Activated naive CD8-positive, alpha-beta T cell treated with anti-CD3 and anti-CD28 coated beads, Interleukin-2, amount 10 ng/mL, durations not matched to agents 7 days and 5 days (primary cell): ENCODE data around the gene GPR89B. TPM values are rescaled to one million over a fixed set of nuclear protein-coding genes. Genes with fewer than 3 reads are reported as not detected.
"Not testable (repeated sequence)": the region's sequence is repeated elsewhere in the genome, so short reads cannot be mapped to it uniquely, and the experiment has no call there.

Experiments
- ATAC-seq: fragments of 150-1000 bp; cut with Tn5 transposase; one replicate; pipeline ENCODE4 v1.10.0; 2021; ENCODE audit warnings: low read depth, moderate library complexity
- POLR2A ChIA-PET: fragments of 350-600 bp; sonication (Branson Sonifier 250); formaldehyde crosslinking; loops from one replicate; lab custom pipeline; 2021; ENCODE audit warnings: antibody characterized with exemption; lab: Charles Lee
- DNase-seq: peaks from one replicate; pipeline ENCODE4 v3.0.0; 2021
- H3K27ac Mint-ChIP-seq: one replicate; pipeline ENCODE4 v1.8.0; 2022; ENCODE audit warnings: mild to moderate bottlenecking, mixed read lengths
- H3K27me3 Mint-ChIP-seq: one replicate; pipeline ENCODE4 v1.8.0; 2022; ENCODE audit warnings: mild to moderate bottlenecking, moderate library complexity, mixed read lengths
- H3K36me3 Mint-ChIP-seq: one replicate; pipeline ENCODE4 v1.8.0; 2021; ENCODE audit warnings: mild to moderate bottlenecking, mixed read lengths
- H3K4me1 Mint-ChIP-seq: one replicate; pipeline ENCODE4 v1.8.0; 2021; ENCODE audit warnings: mixed read lengths
- H3K4me3 Mint-ChIP-seq: one replicate; pipeline ENCODE4 v1.8.0; 2022; ENCODE audit warnings: mild to moderate bottlenecking, moderate library complexity, mixed read lengths
- H3K9me3 Mint-ChIP-seq: one replicate; pipeline ENCODE4 v1.8.0; 2021; ENCODE audit warnings: mixed read lengths
- total RNA-seq, 2 experiments: library from RNA; stranded (reverse); gene quantifications; one replicate each; pipeline ENCODE4 v1.2.3, GENCODE V29; 2021

The GPR89B gene
- total RNA-seq, 2 experiments from 2014 or later, result 27.1 to 32.1 TPM

DNA sequence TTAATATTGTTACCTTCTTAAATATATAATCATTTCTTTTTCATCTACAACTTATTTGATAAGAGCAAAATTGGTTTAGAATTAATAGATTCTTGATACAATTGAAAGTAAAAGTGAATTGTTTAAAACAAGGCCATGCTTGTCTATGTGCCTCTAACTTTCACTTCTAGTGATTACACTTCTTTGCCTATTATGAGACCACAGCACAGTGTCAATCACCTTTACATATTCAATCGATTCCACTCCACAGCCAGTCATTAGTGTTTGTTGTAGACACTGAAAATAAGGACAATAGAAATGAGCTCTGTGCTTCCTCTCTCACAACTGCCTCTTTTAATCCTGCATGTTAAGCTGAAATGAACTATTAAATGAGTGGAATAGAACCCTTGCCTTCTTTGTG is 36.4 kb downstream of the GPR89B start:
- ATAC-seq, H3K9me3 Mint-ChIP-seq: not testable (repeated sequence)

DNA sequence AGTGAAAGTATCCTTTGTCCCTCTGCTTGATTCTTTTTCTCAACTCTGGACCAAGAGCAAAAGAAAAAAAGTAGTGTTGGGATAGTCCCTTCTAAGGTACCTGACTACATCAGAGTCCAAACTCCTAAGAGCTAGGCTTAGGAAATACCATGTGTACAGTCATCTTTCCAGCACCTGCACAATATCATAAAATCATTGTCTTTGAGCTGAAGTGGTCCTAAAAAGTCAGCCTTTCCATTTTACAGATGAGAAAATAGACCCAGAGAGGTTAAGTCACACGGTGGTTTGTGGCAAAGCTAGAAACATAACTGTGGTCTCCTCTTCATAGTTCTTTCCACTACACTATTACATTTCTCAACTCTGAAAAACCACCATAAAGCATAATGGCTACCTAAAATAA is 38.4 kb downstream of the GPR89B start:
- H3K4me1 Mint-ChIP-seq, DNase-seq, POLR2A ChIA-PET, H3K27me3 Mint-ChIP-seq, H3K36me3 Mint-ChIP-seq, H3K4me3 Mint-ChIP-seq, H3K27ac Mint-ChIP-seq, H3K9me3 Mint-ChIP-seq: not testable (repeated sequence)
- ATAC-seq, result peak; percentile 77

More for the DNA sequence above, 36.4 kb downstream of the GPR89B start:
- H3K4me1 Mint-ChIP-seq, POLR2A ChIA-PET, DNase-seq, H3K36me3 Mint-ChIP-seq, H3K27ac Mint-ChIP-seq, H3K4me3 Mint-ChIP-seq, H3K27me3 Mint-ChIP-seq: not testable (repeated sequence)

DNA sequence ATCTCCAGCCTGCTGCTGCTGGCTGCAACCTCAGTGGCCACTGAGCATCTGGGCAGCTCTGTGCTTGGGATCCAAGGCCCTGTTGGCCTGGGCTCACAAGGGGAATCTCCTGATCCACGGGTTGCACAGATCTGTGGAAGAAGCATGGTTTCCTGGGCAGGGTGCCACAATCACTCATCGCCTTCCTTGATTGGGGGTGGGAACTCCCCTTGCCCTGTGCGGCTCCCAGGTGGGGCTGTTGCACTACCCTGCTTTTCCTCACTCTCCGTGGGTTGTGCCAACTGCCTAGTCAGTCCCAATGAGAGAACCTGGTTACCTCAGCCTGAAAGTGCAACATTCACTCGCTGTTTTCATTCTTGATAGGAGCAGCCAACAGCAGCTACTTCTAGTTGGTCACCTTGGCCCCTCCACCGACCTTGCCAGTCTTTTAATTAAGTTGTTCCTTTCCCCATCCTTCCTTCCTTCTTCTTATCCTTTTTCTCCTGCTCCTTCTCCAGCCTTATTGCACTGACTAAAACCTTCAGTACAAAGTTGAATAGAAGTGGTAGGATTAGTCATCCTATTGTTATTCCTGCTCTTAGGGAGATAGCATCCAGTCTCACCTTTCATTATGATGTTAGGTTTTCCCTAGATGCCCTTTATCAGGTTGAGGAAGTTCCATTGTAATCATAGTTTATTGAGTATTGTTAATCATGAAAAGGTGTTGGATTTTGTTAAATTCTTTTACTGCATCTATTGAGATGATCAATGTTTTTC is 50.9 kb downstream of the GPR89B start:
- H3K27me3 Mint-ChIP-seq, H3K4me3 Mint-ChIP-seq, DNase-seq, POLR2A ChIA-PET, H3K9me3 Mint-ChIP-seq, H3K4me1 Mint-ChIP-seq, H3K27ac Mint-ChIP-seq, ATAC-seq: not testable (repeated sequence)
- H3K36me3 Mint-ChIP-seq, result peaks cover 25% of the 10 kb centered on the region

DNA sequence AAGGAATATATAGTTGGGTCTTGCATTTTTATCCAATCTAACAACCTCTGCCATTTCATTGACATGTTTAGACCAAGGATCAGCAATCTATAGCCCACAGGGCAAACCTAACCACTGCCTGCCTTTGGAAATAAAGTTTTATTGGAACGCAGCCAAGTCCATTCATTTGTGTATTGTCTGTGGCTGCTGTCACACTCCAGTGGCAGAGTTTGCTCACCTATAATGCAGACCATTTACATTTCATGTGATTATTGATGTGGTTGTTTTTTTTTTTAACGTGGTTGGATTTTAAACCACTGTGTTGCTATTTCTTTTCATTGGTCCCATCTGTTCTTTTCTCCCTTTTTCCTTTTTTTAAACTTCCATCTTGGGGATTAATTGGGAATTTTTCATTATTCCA is 57.2 kb downstream of the GPR89B start:
- ATAC-seq, DNase-seq, POLR2A ChIA-PET, H3K27ac Mint-ChIP-seq, H3K4me1 Mint-ChIP-seq, H3K4me3 Mint-ChIP-seq, H3K9me3 Mint-ChIP-seq, H3K27me3 Mint-ChIP-seq: not testable (repeated sequence)
- H3K36me3 Mint-ChIP-seq, result peaks cover 22% of the 10 kb centered on the region

DNA sequence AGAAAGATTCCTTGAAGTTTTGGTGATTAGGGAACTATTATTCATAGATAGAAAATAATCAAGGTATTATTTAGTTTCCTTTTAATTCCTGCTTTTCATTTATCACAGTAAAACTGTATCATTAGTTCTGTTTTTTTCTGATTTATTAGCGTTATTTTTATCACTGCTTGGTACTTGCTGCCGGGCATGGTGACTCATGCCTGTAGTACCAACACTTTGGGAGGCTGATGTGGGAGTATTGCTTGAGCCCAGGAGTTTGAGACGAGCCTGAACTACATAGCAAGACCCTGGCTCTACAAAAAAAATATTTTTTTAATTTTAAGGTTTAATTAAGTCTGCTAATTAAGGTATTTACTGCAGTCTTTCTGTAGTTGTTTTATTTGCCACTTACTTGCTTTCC is 59.7 kb downstream of the GPR89B start:
- DNase-seq, POLR2A ChIA-PET, H3K9me3 Mint-ChIP-seq, ATAC-seq, H3K27me3 Mint-ChIP-seq, H3K4me1 Mint-ChIP-seq, H3K4me3 Mint-ChIP-seq, H3K27ac Mint-ChIP-seq: not testable (repeated sequence)
- H3K36me3 Mint-ChIP-seq, result peaks cover 20% of the 10 kb centered on the region

DNA sequence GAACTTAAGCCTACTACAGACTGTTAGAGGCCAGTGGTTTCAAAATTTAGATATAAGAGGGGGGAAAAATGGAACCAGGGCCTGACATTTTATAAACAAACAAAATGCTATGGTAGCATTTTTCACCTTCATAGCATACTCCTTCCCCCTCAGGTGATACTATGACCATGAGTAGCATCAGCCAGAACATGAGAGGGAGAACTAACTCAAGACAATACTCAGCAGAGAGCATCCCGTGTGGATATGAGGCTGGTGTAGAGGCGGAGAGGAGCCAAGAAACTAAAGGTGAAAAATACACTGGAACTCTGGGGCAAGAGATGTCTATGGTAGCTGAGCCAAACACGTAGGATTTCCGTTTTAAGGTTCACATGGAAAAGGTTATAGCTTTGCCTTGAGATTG is 64.7 kb downstream of the GPR89B start:
- Mint-ChIP-seq H3K36me3 (peaks cover 22% of the 10 kb centered on the region), H3K4me3 (peak overlapping the region; percentile 55), H3K4me1 (peaks cover 13% of the 10 kb centered on the region)
- H3K27ac Mint-ChIP-seq, DNase-seq, POLR2A ChIA-PET, H3K27me3 Mint-ChIP-seq, ATAC-seq, H3K9me3 Mint-ChIP-seq: not testable (repeated sequence)

DNA sequence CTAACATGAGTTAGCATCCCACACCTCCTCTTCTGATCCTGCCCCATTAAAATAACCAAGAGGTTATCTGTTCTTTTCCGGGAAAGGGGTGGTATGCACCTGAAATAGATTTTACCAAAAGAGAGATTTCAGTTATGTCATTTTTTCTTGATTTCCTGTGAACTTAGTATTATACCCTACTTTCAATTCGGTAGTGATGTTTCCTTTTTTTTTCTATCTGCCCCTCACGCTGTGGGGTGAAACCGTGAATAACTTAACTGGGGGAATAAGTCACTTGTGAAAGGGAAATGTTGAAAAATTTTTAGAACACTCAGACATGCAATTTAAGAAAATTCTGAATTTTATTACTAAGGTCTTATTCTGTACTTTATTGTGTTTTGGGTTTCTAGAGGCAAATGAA is 65.2 kb downstream of the GPR89B start:
- H3K27me3 Mint-ChIP-seq, DNase-seq, H3K9me3 Mint-ChIP-seq, ATAC-seq, POLR2A ChIA-PET: not testable (repeated sequence)
- Mint-ChIP-seq H3K36me3 (peaks cover 22% of the 10 kb centered on the region), H3K27ac (peak overlapping the region; percentile 65), H3K4me1 (peaks cover 14% of the 10 kb centered on the region), H3K4me3 (peak overlapping the region; percentile 55)

DNA sequence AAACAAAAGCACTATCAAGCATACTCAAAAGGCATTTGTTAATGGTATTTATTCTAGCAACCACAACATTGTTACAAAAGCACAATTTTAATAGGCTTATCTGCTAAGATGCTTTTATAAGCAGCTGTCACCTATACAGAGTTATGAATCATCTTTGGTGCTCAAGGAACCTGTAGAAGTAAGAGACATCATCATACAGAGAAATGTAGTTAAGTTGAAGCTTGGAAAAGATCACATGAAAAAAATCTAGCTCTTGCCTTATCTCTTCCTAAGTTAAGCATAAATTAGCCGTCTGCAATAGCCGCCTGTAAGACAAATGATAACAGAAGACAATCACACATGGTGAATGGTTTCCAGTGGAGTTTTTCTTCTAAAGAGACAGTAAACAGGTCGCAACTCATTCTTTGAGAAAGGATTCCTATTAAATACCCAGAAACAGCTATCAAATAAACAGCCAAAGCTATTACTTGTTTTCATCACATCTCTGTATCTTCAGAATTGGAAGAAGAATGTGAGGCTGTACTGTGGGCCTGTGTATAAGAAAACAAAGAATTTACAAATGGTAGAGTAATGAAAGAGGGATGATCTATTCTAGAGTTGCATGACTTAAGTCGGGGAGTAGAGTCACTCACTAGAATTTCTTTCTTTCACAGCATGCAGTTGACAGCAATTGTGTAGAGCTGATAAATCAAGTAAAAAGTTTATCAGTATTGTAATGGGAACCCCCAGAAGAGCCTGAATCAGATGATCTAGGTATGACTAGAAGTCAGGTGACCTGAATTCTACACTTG is 65.8 kb downstream of the GPR89B start:
- H3K27me3 Mint-ChIP-seq, H3K4me3 Mint-ChIP-seq, H3K27ac Mint-ChIP-seq, POLR2A ChIA-PET, DNase-seq, H3K9me3 Mint-ChIP-seq, ATAC-seq: not testable (repeated sequence)
- peaks cover 14% of the 10 kb centered on the region for H3K4me1 Mint-ChIP-seq
- H3K36me3 Mint-ChIP-seq, result peaks cover 23% of the 10 kb centered on the region

DNA sequence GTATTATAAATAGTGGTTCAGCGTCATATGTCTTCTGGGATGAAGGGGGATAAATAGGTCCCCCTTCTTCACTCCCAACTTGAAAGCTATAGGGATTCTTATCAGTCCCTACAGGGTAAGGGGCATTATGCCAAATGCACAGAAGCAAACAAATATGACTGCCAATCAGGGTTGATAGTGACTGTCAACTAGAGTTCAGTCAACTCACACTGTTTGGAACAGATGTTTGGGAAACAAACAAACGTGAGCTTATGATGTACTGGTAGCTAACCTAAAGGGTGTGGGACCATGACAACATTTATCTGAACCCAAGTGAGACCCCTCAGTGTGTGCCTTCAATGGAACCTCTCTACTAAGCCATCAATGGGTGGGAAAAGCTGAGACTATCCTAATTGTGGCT is 67.9 kb downstream of the GPR89B start:
- ATAC-seq, H3K27ac Mint-ChIP-seq, H3K27me3 Mint-ChIP-seq, POLR2A ChIA-PET, H3K4me3 Mint-ChIP-seq, DNase-seq, H3K9me3 Mint-ChIP-seq: not testable (repeated sequence)
- peaks cover 13% of the 10 kb centered on the region for H3K4me1 Mint-ChIP-seq
- peaks cover 14% of the 10 kb centered on the region for H3K36me3 Mint-ChIP-seq

DNA sequence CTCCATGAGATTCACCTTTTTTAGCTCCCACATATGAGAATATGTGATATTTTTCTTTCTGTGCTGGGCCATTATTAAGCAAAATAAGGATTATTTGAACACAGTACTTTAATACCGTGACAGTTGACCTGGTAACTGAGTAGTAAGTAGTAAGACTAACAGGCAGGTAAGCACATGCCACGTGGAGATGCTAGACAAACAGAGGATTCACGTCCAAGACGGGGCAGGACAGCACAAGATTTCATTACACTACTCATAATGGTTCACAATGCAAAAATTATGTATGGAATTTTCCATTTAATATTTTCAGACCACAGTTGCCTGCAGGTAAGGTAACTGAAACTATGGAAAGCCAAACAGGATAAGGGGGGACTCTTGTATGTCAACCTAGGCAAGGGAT is 79.5 kb downstream of the GPR89B start:
- H3K27ac Mint-ChIP-seq, H3K36me3 Mint-ChIP-seq, POLR2A ChIA-PET, H3K4me1 Mint-ChIP-seq, ATAC-seq, DNase-seq, H3K4me3 Mint-ChIP-seq, H3K9me3 Mint-ChIP-seq: not testable (repeated sequence)
- H3K27me3 Mint-ChIP-seq, result peaks cover 11% of the 10 kb centered on the region

DNA sequence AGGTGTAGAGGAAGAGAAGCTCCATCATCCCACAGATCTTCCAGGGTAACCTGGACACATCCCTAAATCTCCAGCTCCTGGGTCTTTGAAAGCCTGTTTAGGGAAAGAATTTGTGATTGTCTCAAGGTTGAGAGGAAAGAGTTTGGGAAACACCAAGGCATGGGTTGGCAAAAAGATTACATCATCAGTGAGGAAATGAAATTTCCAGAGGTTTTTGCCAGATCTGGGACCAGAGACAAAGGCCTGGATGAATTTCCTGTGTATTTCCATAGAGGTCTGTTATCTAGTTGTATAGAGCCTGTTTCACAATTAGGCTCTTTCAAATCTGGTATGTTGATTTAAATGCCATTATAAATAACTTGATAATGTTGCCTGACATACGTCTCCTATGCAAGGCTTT is 82.3 kb downstream of the GPR89B start:
- ATAC-seq (no peak), DNase-seq (no peak)
- no peak overlapping the region for H3K27ac Mint-ChIP-seq
- POLR2A ChIA-PET, result no interaction called here
- peaks cover 4% of the 10 kb centered on the region for H3K36me3 Mint-ChIP-seq
- no peaks in the 10 kb centered on the region for H3K9me3 Mint-ChIP-seq
- H3K4me1 Mint-ChIP-seq, result peaks cover 9% of the 10 kb centered on the region
- peaks cover 25% of the 10 kb centered on the region for H3K27me3 Mint-ChIP-seq
- no peak overlapping the region for H3K4me3 Mint-ChIP-seq

DNA sequence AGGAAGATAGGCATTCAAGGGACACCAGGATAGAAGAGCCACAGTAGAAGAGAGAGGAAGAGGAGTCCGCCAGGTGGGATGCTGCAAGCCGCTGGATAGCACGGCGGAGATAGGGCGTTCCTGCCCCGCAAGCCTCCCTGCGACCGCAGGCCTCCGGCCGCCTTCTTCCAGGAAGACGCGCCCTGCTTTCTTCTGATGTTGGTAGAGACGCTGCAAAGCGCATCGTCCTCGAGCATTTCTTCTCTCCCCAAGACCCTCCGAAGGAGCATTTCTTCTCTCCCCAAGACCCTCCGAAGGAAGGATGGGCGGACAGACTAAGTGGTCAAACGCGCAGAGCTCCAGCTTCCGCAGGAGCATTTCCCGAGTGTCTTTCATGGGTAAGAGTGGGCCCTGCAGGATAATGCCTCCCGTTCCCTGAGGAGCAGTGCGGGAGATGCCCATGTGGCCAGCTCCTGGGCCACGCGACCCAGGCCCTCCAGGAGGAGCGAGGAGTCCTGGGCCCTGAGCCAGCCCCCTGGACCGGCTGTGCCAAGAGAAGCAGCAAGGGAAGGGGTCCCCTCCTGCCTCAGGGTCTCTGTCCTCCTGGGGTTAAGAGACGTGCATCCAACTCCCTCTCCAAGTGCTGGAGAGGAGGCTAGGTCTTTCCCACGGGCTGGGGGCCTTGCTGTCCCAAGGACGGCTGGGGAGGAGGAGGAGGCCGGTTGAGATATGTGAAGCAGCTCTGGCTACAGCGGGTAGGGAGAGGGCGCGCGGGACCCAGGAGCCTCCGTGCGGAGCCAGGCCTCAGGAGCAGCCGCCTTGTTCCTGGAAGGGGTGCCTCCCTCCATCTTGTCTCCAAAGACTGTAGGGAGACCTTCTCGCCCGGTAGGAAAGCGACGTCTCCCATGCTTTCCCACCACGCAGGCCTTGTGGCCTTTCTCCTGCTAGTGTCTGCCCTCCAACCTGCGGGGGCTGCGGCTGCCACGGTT is 85.2 kb downstream of the GPR89B start:
- H3K27ac Mint-ChIP-seq, ATAC-seq, H3K9me3 Mint-ChIP-seq, H3K36me3 Mint-ChIP-seq, H3K4me1 Mint-ChIP-seq: not testable (repeated sequence)
- POLR2A ChIA-PET, result interaction anchor here (1.2 kb wide), 1 partner anchor 25 kb away, joined by 3 read pairs; no protein-coding TSS in a partner anchor
- Mint-ChIP-seq H3K4me3 (peak overlapping the region; percentile 31), H3K27me3 (peaks cover 30% of the 10 kb centered on the region)
- DNase-seq, result peak; percentile 31
